Mesenchymal stem cell (in vitro differentiated cells and primary cell): ENCODE results near the gene CST9.
A peak's percentile ranks its signal among the peaks of the same experiment; 100 is the strongest.

Experiments used
- DNase-seq: peaks from one replicate; pipeline ENCODE4 v3.0.0-alpha.2; 2013
- H2AFZ ChIP-seq: one replicate; pipeline ENCODE4 v1.6.1; 2013; ENCODE audit warnings: low read depth, mild to moderate bottlenecking, control low read depth, inconsistent platforms, low read length, moderate library complexity
- H2AK5ac ChIP-seq: 2 replicates; pipeline ENCODE4 v1.6.1; 2013; ENCODE audit warnings: low read length, moderate library complexity, mild to moderate bottlenecking, inconsistent platforms; ENCODE audit not compliant: severe bottlenecking
- H2BK120ac ChIP-seq: one replicate; pipeline ENCODE4 v1.6.1; 2013; ENCODE audit warnings: low read depth, mild to moderate bottlenecking, inconsistent platforms, low read length, moderate library complexity
- H2BK12ac ChIP-seq, 2 experiments: one replicate each; pipeline ENCODE4 v1.6.1; 2013; ENCODE audit warnings: inconsistent platforms in 2 of 2, low read length in 2 of 2, mild to moderate bottlenecking in 2 of 2, moderate library complexity in 2 of 2, control low read depth in 1 of 2
- H2BK15ac ChIP-seq: one replicate; pipeline ENCODE4 v1.6.1; 2013; ENCODE audit warnings: mild to moderate bottlenecking, low read depth, inconsistent platforms; ENCODE audit not compliant: poor library complexity, severe bottlenecking
- H2BK5ac ChIP-seq: 2 replicates; pipeline ENCODE4 v1.6.1; 2013; ENCODE audit warnings: low read depth, mild to moderate bottlenecking, low read length, control low read depth, inconsistent platforms; ENCODE audit not compliant: poor library complexity, severe bottlenecking
- H3K14ac ChIP-seq, 2 experiments: one replicate each; pipeline ENCODE4 v1.6.1; 2013; ENCODE audit warnings: inconsistent platforms in 2 of 2, low read length in 2 of 2, control low read depth in 1 of 2, mild to moderate bottlenecking in 1 of 2, moderate library complexity in 1 of 2
- H3K18ac ChIP-seq, 2 experiments: one replicate each; pipeline ENCODE4 v1.6.1; 2013; ENCODE audit warnings: inconsistent platforms in 2 of 2, low read length in 2 of 2, control low read depth in 1 of 2, low read depth in 1 of 2, mild to moderate bottlenecking in 1 of 2
- H3K23ac ChIP-seq, 2 experiments: one replicate each; pipeline ENCODE4 v1.6.1; 2013; ENCODE audit warnings: inconsistent platforms in 2 of 2, low read length in 2 of 2, mild to moderate bottlenecking in 2 of 2, moderate library complexity in 2 of 2, control low read depth in 1 of 2
- H3K27ac ChIP-seq: 2 replicates; pipeline ENCODE4 v1.5.1; 2013; ENCODE audit warnings: mild to moderate bottlenecking, moderate library complexity, low read length, control low read depth, inconsistent platforms; ENCODE audit not compliant: poor library complexity, severe bottlenecking
- H3K27me3 ChIP-seq, 2 experiments: 2 replicates each; pipeline versions ENCODE4 v1.6.1 to v1.7.0; 2013; ENCODE audit warnings: low read length in 2 of 2, mild to moderate bottlenecking in 2 of 2, moderate library complexity in 2 of 2, control low read depth in 1 of 2, inconsistent platforms in 1 of 2; ENCODE audit not compliant: control insufficient read depth in 1 of 2, insufficient read depth in 1 of 2
- H3K36me3 ChIP-seq, 2 experiments: 2 replicates each; pipeline versions ENCODE4 v1.6.1 to v1.7.0; 2013; ENCODE audit warnings: low read length in 2 of 2, control low read depth in 1 of 2, inconsistent platforms in 1 of 2, low read depth in 1 of 2, mild to moderate bottlenecking in 1 of 2; ENCODE audit not compliant: insufficient read depth in 2 of 2, control insufficient read depth in 1 of 2
- H3K4ac ChIP-seq, 2 experiments: one replicate each; pipeline ENCODE4 v1.6.1; 2013; ENCODE audit warnings: inconsistent platforms in 2 of 2, low read length in 2 of 2, mild to moderate bottlenecking in 2 of 2, moderate library complexity in 2 of 2, control low read depth in 1 of 2, low read depth in 1 of 2
- H3K4me1 ChIP-seq: 2 replicates; pipeline ENCODE4 v1.6.1; 2013; ENCODE audit warnings: low read depth, low read length, control low read depth; ENCODE audit not compliant: control insufficient read depth, insufficient read depth
- H3K4me2 ChIP-seq: 2 replicates; pipeline ENCODE4 v1.6.1; 2013; ENCODE audit warnings: low read length, mild to moderate bottlenecking, inconsistent platforms; ENCODE audit not compliant: poor library complexity, severe bottlenecking
- H3K4me3 ChIP-seq, 2 experiments: 2 replicates each; pipeline versions ENCODE4 v1.5.1 to v1.7.0; 2013; ENCODE audit warnings: low read length in 2 of 2, mild to moderate bottlenecking in 2 of 2, control low read depth in 1 of 2, low read depth in 1 of 2; ENCODE audit not compliant: insufficient read depth in 1 of 2
- H3K79me1 ChIP-seq: replicated peaks from 2 replicates; pipeline ENCODE4 v1.6.1; 2013; ENCODE audit warnings: mild to moderate bottlenecking, control low read depth, low read length, inconsistent platforms; ENCODE audit not compliant: poor library complexity, severe bottlenecking
- H3K9ac ChIP-seq: 2 replicates; pipeline ENCODE4 v1.7.0; 2013; ENCODE audit warnings: mild to moderate bottlenecking, low read length, moderate library complexity
- H3K9me3 ChIP-seq: 2 replicates; pipeline ENCODE4 v1.7.0; 2013; ENCODE audit warnings: mild to moderate bottlenecking, low read length; ENCODE audit not compliant: control insufficient read depth
- H4K8ac ChIP-seq: one replicate; pipeline ENCODE4 v1.6.1; 2013; ENCODE audit warnings: inconsistent platforms, mild to moderate bottlenecking, low read length, moderate library complexity
- H4K91ac ChIP-seq: one replicate; pipeline ENCODE4 v1.6.1; 2013; ENCODE audit warnings: mild to moderate bottlenecking, low read length, inconsistent platforms
- WGBS: methylation state at CpG from one replicate; pipeline ENCODE4 v1.1.7; 2013; ENCODE audit warnings: mixed read lengths; 5-methylcytosine and 5-hydroxymethylcytosine counted together

CST9 gene

DNA sequence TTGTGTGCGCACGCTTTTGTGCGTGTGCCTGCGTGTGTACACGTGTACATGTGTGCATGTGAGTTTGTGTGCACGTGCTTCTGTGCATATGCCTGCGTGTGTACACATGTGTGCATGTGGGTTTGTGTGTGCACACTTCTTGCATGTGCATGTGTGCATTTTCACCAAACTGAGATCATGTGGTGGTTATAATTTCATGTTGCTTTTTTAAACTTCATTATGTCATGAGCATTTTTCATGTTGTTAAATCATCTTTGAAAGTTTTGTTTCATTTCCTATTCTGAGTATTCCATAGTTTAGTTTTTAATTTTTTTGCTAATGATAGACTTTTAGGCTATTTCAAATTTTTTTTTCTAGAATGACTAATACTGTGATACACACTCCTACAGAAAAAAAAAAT is 38.4 kb upstream of the CST9 start:
- H3K27me3 ChIP-seq, result no peaks in the 10 kb centered on the region
- no peak overlapping the region for H2BK12ac ChIP-seq
- WGBS, result 97% methylated on average over 7 of the region's 7 CpGs
- no peak overlapping the region for H3K9ac ChIP-seq
- H3K4me1 ChIP-seq, result peaks cover 30% of the 10 kb centered on the region
- H2AK5ac ChIP-seq, result no peak overlapping the region
- H3K23ac ChIP-seq, result no peak overlapping the region
- peak overlapping the region; percentile 71 for H4K8ac ChIP-seq
- no peaks in the 10 kb centered on the region for H3K36me3 ChIP-seq
- peak overlapping the region in 1 of 2 experiments; percentile 39 for H3K4me3 ChIP-seq
- H3K14ac ChIP-seq, result peak overlapping the region in 1 of 2 experiments; percentile 68
- H3K4ac ChIP-seq, result no peak overlapping the region
- H2BK120ac ChIP-seq, result no peak overlapping the region
- H2AFZ ChIP-seq, result no peak overlapping the region
- H3K18ac ChIP-seq, result peak overlapping the region in 1 of 2 experiments; percentile 90
- no peak overlapping the region for H3K4me2 ChIP-seq
- no peak overlapping the region for H2BK15ac ChIP-seq
- no peaks in the 10 kb centered on the region for H3K79me1 ChIP-seq
- no peak overlapping the region for H2BK5ac ChIP-seq
- H4K91ac ChIP-seq, result peak overlapping the region; percentile 77
- H3K9me3 ChIP-seq, result no peaks in the 10 kb centered on the region
- H3K27ac ChIP-seq, result no peak overlapping the region
- DNase-seq, result no peak

GRCh38 chr20:23643659-23644058 is 37.9 kb upstream of the CST9 start:
- peaks cover 32% of the 10 kb centered on the region for H3K4me1 ChIP-seq
- peak overlapping the region in 1 of 2 experiments; percentile 67 for H3K18ac ChIP-seq
- H2AFZ ChIP-seq, result no peak overlapping the region
- WGBS, result 99% methylated on average over 5 of the region's 6 CpGs
- H4K8ac ChIP-seq, result no peak overlapping the region
- H3K4ac ChIP-seq, result no peak overlapping the region
- peak overlapping the region; percentile 92 for H3K27ac ChIP-seq
- no peak overlapping the region for H3K9ac ChIP-seq
- no peak for DNase-seq
- H2BK12ac ChIP-seq, result no peak overlapping the region
- no peak overlapping the region for H4K91ac ChIP-seq
- peak overlapping the region; percentile 26 for H2AK5ac ChIP-seq
- no peak overlapping the region for H3K23ac ChIP-seq
- no peak overlapping the region for H3K14ac ChIP-seq
- H3K36me3 ChIP-seq, result no peaks in the 10 kb centered on the region
- H3K9me3 ChIP-seq, result no peaks in the 10 kb centered on the region
- no peak overlapping the region for H2BK15ac ChIP-seq
- no peak overlapping the region for H3K4me2 ChIP-seq
- no peaks in the 10 kb centered on the region for H3K27me3 ChIP-seq
- no peaks in the 10 kb centered on the region for H3K79me1 ChIP-seq
- H2BK120ac ChIP-seq, result no peak overlapping the region
- no peak overlapping the region for H3K4me3 ChIP-seq
- no peak overlapping the region for H2BK5ac ChIP-seq

- WGBS, result 53% methylated on average over 12 of the region's 12 CpGs
- Histone ChIP-seq H3K27ac (peak overlapping the region; percentile 92), H3K18ac (peak overlapping the region in 1 of 2 experiments; percentile 75), H3K36me3 (no peaks in the 10 kb centered on the region), H3K4ac (no peak overlapping the region), H3K4me3 (no peak overlapping the region), H2AFZ (peak overlapping the region; percentile 46), H3K23ac (no peak overlapping the region), H2BK5ac (peak overlapping the region; percentile 46), H3K4me2 (no peak overlapping the region), H2BK120ac (no peak overlapping the region), H3K14ac (no peak overlapping the region), H3K79me1 (no peaks in the 10 kb centered on the region), H2BK15ac (no peak overlapping the region), H2AK5ac (peak overlapping the region; percentile 10), H4K91ac (peak overlapping the region; percentile 23), H4K8ac (peak overlapping the region; percentile 58), H3K9me3 (no peaks in the 10 kb centered on the region), H2BK12ac (peak overlapping the region; percentile 65 to 85), H3K9ac (peak overlapping the region; percentile 8), H3K27me3 (no peaks in the 10 kb centered on the region), H3K4me1 (peaks cover 38% of the 10 kb centered on the region)
- DNase-seq, result peak; percentile 93
Observed at GRCh38 chr20:23641936-23642751, 36.4 kb upstream of the CST9 start.
